Endometrial microvascular endothelial cells (primary cell): Measurements from ENCODE around the gene KRT2. TPM values are rescaled to one million over a fixed set of nuclear protein-coding genes. Genes with fewer than 3 reads are reported as not detected.

ENCODE experiments used
- in situ Hi-C: cut with HindIII; loops from 2 replicates; pipeline ENCODE4 v1.10.0; 2017; ENCODE audit warnings: low sequenced_read_pairs, low pct_unique_long_range_greater_than_20kb; ENCODE audit errors: inconsistent ontology term
- total RNA-seq: library from RNA; depleted of rRNA; stranded (reverse); fragments of >200 nt; gene quantifications from one replicate; pipeline ENCODE4 v1.2.3, GENCODE V29; 2015; ENCODE audit errors: inconsistent ontology term

The KRT2 gene
- total RNA-seq, 1 donor from 2014 or later = not detected

DNA sequence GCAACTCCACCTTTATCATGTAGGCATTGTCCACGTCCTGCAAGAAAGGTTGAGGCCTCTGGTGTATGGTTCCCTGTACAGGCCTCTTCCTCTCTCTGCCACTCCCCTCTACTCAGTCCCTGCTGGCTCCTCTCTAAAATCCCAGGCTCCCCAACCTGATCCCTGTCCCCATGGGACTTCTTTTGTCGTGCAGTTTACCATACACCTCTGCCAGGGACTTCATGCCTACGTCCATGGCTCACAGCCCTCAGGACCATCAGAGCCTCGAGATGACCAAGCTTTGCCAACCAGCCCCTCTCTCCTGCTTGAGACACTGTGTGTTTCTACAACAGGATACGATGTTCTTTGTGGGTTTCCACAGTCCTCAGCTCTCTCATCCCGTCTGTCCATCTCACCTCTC, 2.9 kb downstream of the KRT2 start:
- in situ Hi-C loops = no loop called here

DNA sequence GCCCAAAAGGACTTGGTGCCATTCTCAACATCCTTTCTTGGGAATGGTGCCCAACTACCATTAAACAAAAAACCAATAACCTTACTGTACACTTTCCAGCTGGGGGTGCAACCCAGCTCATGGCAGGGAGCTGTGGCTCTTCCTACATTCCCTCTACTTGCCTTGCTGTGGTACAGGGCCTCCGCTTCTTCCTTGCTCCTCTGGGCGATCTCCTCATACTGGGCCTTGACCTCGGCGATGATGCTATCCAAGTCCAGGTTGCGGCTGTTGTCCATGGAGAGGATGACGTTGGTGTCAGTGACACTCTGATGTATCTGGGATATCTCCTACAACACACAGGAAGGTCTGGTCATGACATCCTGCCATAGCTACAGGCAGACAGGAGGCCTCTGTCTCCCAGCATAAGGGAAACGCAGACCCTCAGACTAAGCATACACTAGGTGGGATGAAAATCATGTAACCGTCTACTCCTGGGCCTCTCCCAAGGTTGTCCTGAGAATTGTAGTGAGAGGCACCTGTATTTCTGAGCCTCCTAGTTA, 3.9 kb downstream of the KRT2 start:
- in situ Hi-C loops = no loop called here

DNA sequence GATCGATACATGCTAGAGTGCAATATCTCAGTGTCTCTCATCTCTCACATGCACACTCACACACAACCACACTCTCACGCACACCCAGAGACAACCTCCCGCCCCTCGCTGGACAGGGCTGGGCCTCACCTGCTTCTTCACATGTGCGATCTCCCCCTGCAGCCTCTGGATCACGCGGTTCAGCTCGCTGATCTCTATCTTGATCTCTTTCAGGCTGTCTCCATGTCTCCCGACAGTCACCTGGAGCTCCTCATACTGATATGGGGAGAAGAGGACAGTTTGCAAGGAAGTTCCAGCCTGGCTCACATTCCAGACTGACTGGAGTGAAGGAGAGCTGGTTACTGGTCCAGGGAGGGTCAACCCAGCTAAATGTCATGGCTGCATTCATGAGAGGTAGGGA, 4.4 kb downstream of the KRT2 start:
- in situ Hi-C loops = no loop called here

DNA sequence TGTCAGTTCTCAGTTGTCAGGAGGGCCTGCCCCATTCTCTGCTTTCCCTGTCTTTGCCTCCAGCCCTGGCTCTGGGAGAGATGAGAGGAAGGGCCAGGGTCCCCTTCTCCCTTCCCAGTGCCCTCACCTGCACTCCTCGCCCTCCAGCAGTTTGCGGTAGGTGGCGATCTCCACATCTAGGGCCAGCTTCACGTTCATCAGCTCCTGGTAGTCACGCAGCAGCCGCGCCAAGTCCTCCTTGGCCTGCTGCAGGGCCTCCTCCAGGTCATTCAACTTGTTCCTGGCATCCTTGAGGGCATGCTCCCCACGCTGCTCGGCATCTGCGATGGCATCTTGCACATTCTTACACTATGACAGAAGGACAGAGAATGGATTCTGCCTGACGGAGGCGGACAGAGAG, 5.4 kb downstream of the KRT2 start:
- in situ Hi-C loops = no loop called here

DNA sequence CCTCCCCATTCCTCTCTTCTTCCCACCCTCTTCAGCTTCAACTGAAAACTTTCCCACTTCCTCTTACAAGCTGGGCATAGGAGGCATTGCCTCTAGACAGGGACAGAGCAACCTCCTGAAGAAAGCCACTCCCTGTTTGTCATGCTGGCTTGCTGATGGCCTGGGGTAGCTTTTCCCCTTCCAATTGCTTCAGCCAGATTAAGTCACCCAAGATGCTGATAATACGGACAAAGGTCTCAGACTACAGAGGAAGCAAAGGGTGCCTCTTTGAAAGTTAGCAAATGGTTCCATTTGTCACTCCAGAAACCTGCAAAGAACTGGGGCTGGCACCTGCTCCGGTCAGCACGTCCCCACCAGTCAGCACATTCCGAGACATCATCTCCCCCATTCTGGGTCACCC, 6.0 kb downstream of the KRT2 start:
- in situ Hi-C loops = no loop called here

DNA sequence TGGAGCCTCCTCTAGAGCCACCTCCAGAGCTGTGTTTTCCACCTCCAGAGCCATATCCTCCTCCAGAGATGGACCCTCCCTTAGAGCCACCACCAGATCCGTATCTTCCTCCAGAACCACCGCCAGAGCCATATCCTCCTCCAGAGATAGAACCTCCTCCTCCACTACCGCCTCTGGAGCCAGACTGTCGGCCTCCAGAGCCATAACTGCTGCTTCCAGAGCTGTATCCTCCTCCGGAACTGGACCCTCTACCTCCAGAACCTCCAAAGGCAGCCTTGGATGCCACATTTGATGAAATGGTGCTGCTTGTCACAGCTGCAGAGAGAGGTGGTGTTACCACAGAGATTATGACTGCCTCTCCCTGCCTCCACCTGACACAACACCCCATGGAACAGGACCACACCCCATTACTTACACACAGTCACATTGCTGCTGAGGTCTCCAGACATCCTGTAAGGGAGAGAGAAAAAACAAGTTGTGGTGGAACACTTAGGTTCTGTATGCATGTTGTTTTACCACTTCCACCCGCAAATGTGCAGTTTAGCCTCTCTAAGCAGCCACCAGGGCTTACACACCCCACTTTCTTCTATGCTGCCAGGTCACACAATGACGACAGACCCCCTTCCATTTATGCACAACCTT, 6.8 kb downstream of the KRT2 start:
- in situ Hi-C loops = no loop called here

DNA sequence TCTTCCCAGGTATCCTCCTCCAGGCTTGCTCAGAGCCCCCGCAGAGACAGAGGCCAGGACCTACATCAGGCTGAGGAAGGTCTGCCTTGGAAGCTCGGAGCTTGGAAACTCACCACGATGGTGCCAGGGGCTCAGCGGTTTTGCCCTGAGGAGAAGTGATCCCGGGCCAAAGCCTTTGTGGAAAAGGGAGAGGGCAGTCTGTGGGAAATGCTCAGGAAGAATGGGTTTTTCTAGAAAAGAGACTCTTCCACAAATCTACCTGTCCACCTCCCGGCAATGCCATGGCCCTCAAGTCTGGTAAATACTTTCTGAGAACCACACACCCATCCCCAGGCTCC, 8.0 kb downstream of the KRT2 start:
- in situ Hi-C loops = no loop called here

DNA sequence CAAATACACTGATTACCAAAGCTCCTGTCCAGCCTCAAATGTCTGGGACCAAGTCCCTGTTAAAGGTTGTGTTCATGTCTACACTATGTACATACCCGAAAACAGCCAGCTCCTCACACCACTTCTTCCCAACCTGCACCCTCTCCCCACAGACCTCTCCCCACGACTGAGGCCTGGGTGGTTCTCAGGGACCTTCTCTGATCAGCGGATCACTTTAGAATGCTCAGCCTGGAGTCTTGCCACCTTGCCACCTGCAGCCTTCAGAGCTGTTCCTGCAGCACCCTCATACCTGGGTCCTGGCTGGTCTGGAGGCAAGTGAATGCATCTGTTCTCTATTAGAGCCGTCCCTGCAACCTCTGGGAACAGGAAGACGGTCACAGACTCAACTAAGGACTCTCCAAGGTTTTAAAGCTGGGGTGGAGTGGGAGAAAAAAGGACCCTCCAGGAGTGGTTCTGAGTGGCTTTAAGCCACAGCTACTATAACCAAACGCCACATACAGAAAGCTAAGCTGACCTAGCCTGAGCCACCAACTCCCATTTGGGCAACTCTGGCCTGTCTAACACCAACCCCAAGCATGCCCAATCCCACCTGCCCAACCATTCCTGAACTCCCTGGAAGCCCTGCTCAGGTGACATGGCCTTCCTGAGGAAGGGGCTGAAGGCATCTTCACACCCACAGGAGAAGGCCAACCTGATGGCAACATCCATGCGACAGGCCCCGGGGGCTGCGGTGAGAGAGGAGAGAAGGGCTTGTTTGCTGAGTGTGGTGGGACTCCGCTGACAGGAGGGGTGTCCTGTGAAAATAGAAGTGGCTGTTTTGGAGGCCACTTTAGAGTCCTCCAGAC, 8.6 kb downstream of the KRT2 start:
- in situ Hi-C loops = no loop called here

DNA sequence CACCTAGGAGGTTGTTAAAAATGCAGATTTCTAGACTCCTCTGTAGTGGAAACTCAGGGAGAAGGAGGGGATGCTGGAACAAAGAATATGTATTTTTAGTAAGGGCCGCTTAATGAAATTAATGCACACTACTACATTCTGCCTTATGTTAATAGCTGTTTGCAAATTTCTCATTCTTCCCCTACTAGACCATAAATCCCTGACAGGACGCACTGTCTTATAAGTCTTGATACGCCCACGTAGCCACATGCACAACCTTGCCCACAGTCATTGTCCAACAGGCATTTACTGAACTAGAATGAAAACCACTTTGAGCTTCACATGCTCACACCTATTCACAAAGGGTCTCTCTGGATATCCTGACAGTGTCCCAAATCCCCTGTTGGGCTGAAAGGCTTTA, 10.5 kb downstream of the KRT2 start:
- in situ Hi-C loops = no loop called here

DNA sequence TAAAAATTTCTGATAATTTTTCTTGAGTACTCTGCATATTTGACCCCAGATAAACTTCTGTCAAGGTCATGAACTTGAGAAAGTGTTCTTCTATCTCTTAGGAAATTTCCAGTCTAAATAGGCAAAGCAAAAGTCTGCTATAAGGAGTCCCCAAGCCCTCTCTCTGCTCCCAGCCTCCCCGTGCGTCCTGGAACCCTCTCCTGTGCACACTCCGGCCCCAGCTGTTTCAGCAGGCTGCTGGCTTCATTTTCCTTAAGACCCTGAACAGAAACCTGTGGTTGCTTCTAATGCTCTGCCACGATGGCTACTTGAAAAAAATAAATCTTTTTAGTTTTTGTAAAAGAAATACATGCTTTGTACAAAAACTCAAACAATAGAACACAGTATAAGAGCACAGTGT, 14.7 kb downstream of the KRT2 start:
- in situ Hi-C loops = no loop called here

DNA sequence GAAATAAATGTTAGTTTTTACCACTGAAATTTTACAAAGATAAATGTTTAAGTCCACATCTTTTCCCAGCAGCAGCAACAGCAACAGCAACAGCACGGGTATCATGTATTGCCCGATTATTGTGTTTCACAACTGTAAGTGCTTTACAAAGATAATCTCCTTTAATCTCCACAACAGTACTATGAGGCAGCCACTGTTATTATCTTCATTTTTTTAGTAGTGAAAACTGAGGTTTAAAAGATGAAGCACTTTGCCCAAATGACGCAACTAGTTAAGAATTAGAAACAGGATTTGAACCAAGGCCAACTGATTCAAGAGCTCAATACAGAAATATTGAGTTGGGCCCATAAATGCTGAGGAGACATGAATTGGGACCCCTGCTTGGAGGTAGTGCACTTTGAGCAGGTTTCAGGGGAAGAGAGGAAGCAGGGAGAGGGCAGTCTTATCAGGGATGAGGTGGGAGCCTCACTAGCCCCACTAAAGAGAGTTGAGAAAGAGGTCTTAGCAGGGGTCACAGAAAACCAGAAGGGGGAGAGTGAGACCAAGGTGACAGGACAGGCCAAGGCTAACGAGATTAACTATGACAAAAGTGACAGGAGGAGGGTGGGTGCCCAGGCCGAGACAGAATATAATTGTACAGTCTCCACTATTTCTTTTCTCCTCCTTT, 15.3 kb downstream of the KRT2 start:
- in situ Hi-C loops = no loop called here

DNA sequence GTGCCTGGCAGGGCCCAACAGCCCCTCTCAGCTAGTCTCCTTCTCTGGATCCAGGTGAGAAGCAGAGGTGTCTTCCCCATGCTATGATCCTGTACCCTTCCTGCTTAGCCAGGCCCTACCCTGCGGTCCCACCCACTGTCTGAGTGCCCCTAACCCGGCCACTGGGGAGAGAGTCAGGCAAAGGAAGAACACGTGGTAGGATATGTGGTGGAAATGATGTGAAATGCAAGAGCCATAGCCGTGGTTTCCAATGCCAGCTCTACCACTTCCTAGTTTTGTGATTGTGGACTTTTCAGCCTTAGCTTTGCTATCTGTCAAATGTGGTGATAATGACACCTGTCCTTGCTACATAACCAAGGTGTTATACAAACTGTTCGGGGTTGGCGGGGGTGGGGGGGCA, 15.8 kb downstream of the KRT2 start:
- in situ Hi-C loops = no loop called here

DNA sequence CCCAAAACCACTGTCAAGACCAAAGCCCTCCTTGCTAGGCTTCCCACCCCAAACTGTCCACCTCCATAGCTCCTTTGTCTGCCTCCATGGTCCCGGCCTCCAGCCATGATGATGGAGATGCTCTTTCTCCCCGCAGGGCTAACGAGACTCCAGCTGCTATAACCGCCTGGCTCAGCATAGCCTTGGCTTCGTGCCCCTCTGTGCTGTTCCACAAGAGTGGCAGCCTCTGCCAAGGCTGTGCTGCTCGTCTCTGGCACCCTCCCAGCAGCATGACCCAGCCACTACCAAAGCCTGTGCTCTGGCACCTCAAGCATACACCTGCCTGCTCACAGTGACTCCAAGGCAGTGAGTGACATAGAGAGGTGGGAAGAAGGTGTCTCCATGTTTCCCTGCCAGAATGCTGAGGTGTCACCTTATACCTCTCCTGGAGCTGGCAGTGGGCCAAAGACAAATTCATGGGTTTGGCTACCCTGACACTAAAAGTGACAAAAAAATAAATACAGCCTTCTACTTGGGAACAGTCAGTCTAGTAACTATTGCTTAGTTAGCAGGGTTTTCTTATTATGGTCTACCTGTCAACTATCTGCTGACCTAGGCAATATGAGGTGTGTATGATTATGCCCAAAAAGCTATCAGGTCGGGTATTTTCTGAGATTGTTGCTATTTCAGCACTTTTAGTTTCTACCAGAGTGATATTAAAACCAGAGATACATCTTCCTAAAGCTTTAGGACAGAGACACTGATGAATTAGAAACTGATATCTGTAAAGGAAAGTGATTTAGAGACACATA, 17.6 kb downstream of the KRT2 start:
- in situ Hi-C loops = no loop called here

DNA sequence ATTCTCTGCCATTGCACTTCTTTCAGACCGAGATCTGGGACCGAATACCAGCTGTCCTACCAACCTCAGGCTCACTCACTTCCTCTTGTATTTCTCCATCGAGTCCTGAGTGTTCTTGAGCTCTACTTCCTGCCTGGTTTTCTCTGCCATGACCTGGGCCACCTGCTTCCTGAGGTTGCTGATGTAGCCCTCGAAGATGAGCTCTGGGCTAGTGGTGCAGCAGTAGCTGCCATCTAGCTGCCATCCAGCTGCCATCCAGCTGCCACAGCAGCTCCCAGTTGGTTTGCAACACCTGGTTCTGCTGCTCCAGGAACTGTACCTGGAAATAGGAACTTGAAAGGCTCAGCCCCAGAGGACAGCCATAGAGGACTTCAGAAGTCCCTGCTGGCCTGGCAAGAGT, 18.6 kb downstream of the KRT2 start:
- in situ Hi-C loops = no loop called here

DNA sequence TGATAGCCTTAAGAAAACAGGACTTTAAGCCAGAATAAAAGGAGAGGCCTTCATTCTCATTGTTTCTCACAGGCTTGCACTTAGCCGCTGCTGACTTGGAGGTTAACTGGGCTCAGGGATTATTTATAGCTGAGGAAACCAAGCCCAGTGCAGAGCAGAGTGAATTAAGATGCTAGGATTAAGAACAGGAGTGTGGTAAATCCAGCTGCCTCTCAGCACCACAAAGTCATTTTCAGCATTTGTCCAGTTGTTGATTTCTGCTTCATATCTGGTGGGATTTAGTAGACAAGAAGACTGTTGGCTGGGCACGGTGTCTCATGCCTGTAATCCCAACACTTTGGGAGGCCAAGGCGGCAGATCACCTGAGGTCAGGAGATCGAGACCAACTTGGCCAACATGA, 19.4 kb downstream of the KRT2 start:
- in situ Hi-C loops = no loop called here

DNA sequence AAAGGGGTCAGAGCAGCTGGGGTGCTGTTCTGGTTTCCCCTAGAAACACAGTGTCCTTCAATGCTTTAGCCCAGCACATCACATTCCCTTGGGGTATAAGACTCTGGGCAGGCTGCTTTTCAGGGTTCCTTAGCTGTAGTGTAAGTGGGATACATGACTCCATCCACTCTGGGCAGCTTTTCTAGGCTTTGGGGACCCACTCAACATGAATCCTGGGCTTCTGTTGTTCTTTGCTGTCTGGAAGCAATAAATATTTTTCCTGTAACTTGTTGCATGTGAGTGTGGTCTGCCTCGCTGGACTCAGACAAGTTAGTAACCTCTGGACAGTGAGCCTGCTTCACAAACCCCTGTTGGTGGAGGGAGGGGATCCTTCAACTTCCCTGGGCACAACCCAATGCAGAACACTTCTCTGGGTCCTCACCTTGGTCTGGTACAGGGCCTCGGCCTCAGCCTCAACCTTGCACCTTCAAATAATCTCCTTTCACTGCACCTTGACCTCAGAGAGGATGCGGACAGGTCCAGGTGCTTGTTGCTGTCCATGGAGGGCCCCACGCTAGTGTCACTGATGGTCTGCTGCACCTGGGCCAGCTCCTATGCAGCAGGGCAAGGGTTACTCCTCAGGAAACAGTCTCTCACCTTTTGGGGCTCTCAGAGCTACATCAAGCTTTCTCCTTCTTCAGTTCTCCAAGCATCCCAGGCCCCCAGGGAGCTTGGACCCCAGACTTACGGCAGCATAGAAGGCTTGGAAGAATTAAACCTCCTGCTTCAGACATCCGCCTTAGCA, 20.1 kb downstream of the KRT2 start:
- in situ Hi-C loops = no loop called here

DNA sequence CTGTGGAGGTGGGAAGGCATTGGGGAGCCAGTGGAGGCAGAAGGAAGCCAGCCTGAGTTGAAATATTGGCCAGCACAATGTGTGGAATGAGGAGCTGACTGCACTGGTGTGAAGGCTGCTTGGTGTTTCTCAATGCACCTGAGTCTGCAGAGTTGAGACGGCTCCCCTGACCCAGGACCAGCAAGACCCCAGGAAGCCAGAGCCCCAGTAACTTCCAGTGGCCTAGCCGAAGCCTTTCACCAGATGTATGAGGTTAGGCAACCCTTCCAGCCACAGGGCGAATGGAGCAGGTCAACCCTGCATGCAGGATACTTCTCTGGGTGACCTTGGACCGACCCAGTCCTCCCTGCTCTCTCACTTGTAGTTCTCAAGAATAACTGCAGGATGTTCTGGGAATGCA, 20.7 kb downstream of the KRT2 start:
- in situ Hi-C loops = no loop called here

DNA sequence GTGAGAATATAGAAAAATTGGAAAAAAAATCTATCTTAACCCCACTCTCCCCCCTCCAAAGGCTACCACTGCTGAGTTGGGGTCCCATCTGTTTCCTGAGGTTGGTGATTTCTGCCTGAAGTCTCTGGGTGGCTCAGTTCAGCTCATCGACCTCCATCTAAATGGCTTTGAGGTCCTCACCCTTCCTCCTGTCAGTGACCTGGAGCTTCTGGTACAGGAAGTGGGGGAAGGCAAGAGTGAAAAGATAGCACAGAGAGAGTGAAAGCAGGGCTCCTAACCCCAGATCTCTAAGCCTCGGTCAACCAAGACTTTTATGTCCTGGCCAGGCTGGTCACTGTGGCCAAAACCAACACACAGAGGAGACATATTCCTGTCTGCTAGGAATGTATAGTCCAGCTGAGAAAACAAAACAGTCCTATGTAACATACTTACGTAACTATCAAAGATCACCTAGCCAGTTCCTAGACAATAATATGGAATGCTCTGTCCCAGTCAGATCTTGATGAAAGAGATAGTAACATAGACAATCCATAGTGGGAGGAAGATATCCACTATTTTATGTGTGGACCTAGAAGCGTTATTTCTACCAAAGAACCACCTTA, 21.3 kb downstream of the KRT2 start:
- in situ Hi-C loops = no loop called here
